Caco-2 (cell line): ENCODE measurements around the gene ADGRA1. TPM values are rescaled to one million over a fixed set of nuclear protein-coding genes. Genes with fewer than 3 reads are reported as not detected.

ENCODE experiments used
- BruUV-seq: library from RNA; stranded (reverse); fragments of 400-500 nt; replicated peaks from 2 replicates; lab custom pipeline; 2021; lab: Mats Ljungman, UMichigan
- CTCF ChIA-PET: fragments of 300-600 bp; sonication (Branson Sonifier 250); formaldehyde crosslinking; loops from one replicate; lab custom pipeline; 2022; ENCODE audit warnings: antibody characterized with exemption; lab: Charles Lee
- POLR2A ChIA-PET: fragments of 300-600 bp; sonication (Branson Sonifier 250); formaldehyde crosslinking; loops from one replicate; lab custom pipeline; 2022; ENCODE audit warnings: antibody characterized with exemption; lab: Charles Lee
- DNase-seq, 2 experiments: peaks; one replicate each; pipeline versions ENCODE4 v3.0.0 to v3.0.0-alpha.2; 2020 to 2022
- H3K27me3 ChIP-seq: replicated peaks from 2 replicates; pipeline ENCODE4 v1.6.0; 2011; ENCODE audit warnings: low read length; ENCODE audit not compliant: control insufficient read depth, insufficient read depth
- H3K36me3 ChIP-seq: 2 replicates; pipeline ENCODE4 v1.5.1; 2011; ENCODE audit warnings: low read length; ENCODE audit not compliant: control insufficient read depth, insufficient read depth
- H3K4me1 ChIP-seq: fragments of 250-450 bp; sonication (Bioruptor Pico); 2 replicates; pipeline ENCODE4 v1.5.1; 2020; ENCODE audit warnings: mild to moderate bottlenecking
- H3K4me3 ChIP-seq: 2 replicates; pipeline ENCODE4 v1.5.1; 2011; ENCODE audit warnings: low read depth, mild to moderate bottlenecking, control low read depth, low read length
- H3K9me3 ChIP-seq: fragments of 250-450 bp; sonication (Bioruptor Pico); 2 replicates; pipeline ENCODE4 v1.5.1; 2020; ENCODE audit warnings: mild to moderate bottlenecking, moderate library complexity
- H3K27ac Mint-ChIP-seq: one replicate; pipeline ENCODE4 v1.8.0; 2022; ENCODE audit warnings: mixed read lengths; ENCODE audit not compliant: unreplicated experiment
- H3K27me3 Mint-ChIP-seq: one replicate; pipeline ENCODE4 v1.8.0; 2022; ENCODE audit warnings: mixed read lengths; ENCODE audit not compliant: insufficient read depth, unreplicated experiment
- H3K36me3 Mint-ChIP-seq: one replicate; pipeline ENCODE4 v1.8.0; 2022; ENCODE audit warnings: mild to moderate bottlenecking, mixed read lengths; ENCODE audit not compliant: insufficient read depth, unreplicated experiment
- H3K4me1 Mint-ChIP-seq: one replicate; pipeline ENCODE4 v1.8.0; 2022; ENCODE audit warnings: low read depth, mixed read lengths; ENCODE audit not compliant: unreplicated experiment
- H3K4me3 Mint-ChIP-seq: one replicate; pipeline ENCODE4 v1.8.0; 2022; ENCODE audit warnings: mild to moderate bottlenecking, moderate library complexity, mixed read lengths; ENCODE audit not compliant: unreplicated experiment
- H3K9me3 Mint-ChIP-seq: one replicate; pipeline ENCODE4 v1.8.0; 2022; ENCODE audit warnings: mixed read lengths; ENCODE audit not compliant: unreplicated experiment
- CTCF ChIP-seq, 2 experiments: fragments of 200-600 bp in 1 of 2; IDR thresholded peaks; 1 replicate in 1 of 2; 2 replicates in 1 of 2; pipeline versions ENCODE4 v1.5.1 to v1.8.0; 2011 to 2022; ENCODE audit warnings: antibody characterized with exemption in 1 of 2, control low read depth in 1 of 2, inconsistent platforms in 1 of 2, low read depth in 1 of 2, low read length in 1 of 2, mild to moderate bottlenecking in 1 of 2, moderate library complexity in 1 of 2; ENCODE audit not compliant: insufficient read depth in 1 of 2, severe bottlenecking in 1 of 2, unreplicated experiment in 1 of 2
- intact Hi-C: fragments of 100-400 bp; cut with micrococcal nuclease; formaldehyde crosslinking; loops from one replicate; pipeline ENCODE4 v1.10.0; 2022; ENCODE audit not compliant: unreplicated experiment
- total RNA-seq: library from RNA; stranded (reverse); gene quantifications from 2 replicates; pipeline ENCODE4 v1.2.3, GENCODE V29; 2022

Gene ADGRA1
- total RNA-seq, 1 experiment from 2014 or later, result not detected

- Histone ChIP-seq H3K9me3 (no peaks in the 10 kb centered on the region), H3K4me1 (peaks cover 42% of the 10 kb centered on the region), H3K4me3 (peak overlapping the region; percentile 60), H3K27me3 (no peaks in the 10 kb centered on the region; the same call in 1 of the 2 replicates), H3K36me3 (no peaks in the 10 kb centered on the region)
- intact Hi-C loops, result no loop called here
- Mint-ChIP-seq H3K9me3 (no peaks in the 10 kb centered on the region), H3K4me3 (peak overlapping the region; percentile 66), H3K27me3 (no peaks in the 10 kb centered on the region), H3K27ac (no peak overlapping the region), H3K4me1 (no peaks in the 10 kb centered on the region), H3K36me3 (no peaks in the 10 kb centered on the region)
- peak in 1 of 2 experiments; percentile 54 for DNase-seq
- TF ChIP-seq CTCF (IDR thresholded peaks at IDR 0.05; ENCODE audit: insufficient read depth in 1 of 2, low read depth in 1 of 2, low read length in 1 of 2, severe bottlenecking in 1 of 2, unreplicated experiment in 1 of 2), result no peak
- BruUV-seq, result no TSS peak
- ChIA-PET CTCF (interaction anchor here (0.8 to 1.6 kb wide), 2 partner anchors 16 to 18 kb away, joined by 4 to 13 read pairs; no protein-coding TSS in a partner anchor), POLR2A (no interaction called here)
Measured at GRCh38 chr10:133161486-133162109, 73.9 kb downstream of the ADGRA1 start.

DNA sequence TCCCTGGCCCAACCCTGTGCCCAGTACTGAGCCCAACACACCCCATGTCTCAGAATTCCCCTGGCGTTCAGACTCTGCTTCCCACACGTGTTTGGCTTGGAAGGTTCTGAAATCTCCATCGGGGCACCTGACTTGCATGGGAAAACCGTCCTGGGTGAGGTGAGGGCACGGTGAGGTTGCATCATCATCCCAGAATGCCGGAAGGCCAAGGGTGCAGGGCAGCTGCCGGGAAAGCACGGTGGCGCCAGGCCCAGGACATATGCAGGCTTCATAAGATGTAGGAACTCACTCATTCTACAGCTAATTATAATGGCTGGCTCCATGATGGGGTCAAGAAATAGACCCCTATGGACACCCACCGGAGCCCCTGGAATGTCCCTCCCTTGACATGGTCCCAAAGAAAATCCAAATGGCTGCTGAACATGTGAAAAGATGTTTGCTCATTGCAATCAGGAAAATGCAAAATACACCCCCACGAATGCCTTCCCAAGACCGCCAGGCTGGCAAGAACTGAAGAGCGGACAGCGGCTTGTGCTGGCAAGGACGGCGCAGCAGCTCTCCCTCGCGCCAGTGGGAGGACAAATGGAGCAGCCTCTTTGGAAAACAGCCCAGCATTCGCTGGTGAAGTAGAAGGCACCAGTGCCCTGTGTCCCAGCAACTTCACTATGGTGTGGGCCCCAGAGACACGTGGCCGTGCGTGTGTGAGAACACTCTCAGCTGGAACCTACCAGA, 74.6 kb downstream of the ADGRA1 start:
- intact Hi-C loops, result no loop called here
- no peak overlapping the region for H3K4me3 ChIP-seq
- no peaks in the 10 kb centered on the region for H3K36me3 Mint-ChIP-seq
- no peaks in the 10 kb centered on the region for H3K4me1 Mint-ChIP-seq
- POLR2A ChIA-PET, result no interaction called here
- H3K4me3 Mint-ChIP-seq, result no peak overlapping the region
- peaks cover 42% of the 10 kb centered on the region for H3K4me1 ChIP-seq
- DNase-seq, result peak in 1 of 2 experiments; percentile 26
- no peaks in the 10 kb centered on the region; the same call in 1 of the 2 replicates for H3K27me3 ChIP-seq
- CTCF ChIA-PET, result interaction anchor here (0.8 kb wide), 1 partner anchor 17 kb away, joined by 4 read pairs; no protein-coding TSS in a partner anchor
- no peaks in the 10 kb centered on the region for H3K9me3 ChIP-seq
- H3K36me3 ChIP-seq, result no peaks in the 10 kb centered on the region
- H3K27me3 Mint-ChIP-seq, result no peaks in the 10 kb centered on the region
- H3K27ac Mint-ChIP-seq, result no peak overlapping the region
- no TSS peak for BruUV-seq
- H3K9me3 Mint-ChIP-seq, result no peaks in the 10 kb centered on the region
- no peak for TF ChIP-seq CTCF (IDR thresholded peaks at IDR 0.05; ENCODE audit: insufficient read depth in 1 of 2, low read depth in 1 of 2, low read length in 1 of 2, severe bottlenecking in 1 of 2, unreplicated experiment in 1 of 2)

GRCh38 chr10:133162910-133163856, 75.5 kb downstream of the ADGRA1 start:
- Histone ChIP-seq H3K4me1 (peaks cover 42% of the 10 kb centered on the region), H3K4me3 (no peak overlapping the region), H3K27me3 (no peaks in the 10 kb centered on the region; the same call in 1 of the 2 replicates), H3K9me3 (no peaks in the 10 kb centered on the region), H3K36me3 (no peaks in the 10 kb centered on the region)
- no peaks in the 10 kb centered on the region for H3K36me3 Mint-ChIP-seq
- CTCF ChIA-PET, result no interaction called here
- no peak overlapping the region for H3K27ac Mint-ChIP-seq
- H3K9me3 Mint-ChIP-seq, result no peaks in the 10 kb centered on the region
- BruUV-seq, result no TSS peak
- intact Hi-C loops, result no loop called here
- TF ChIP-seq CTCF (IDR thresholded peaks at IDR 0.05; ENCODE audit: insufficient read depth in 1 of 2, low read depth in 1 of 2, low read length in 1 of 2, severe bottlenecking in 1 of 2, unreplicated experiment in 1 of 2), result no peak
- H3K27me3 Mint-ChIP-seq, result no peaks in the 10 kb centered on the region
- H3K4me3 Mint-ChIP-seq, result no peak overlapping the region
- DNase-seq, result no peak
- H3K4me1 Mint-ChIP-seq, result no peaks in the 10 kb centered on the region
- POLR2A ChIA-PET, result no interaction called here
